ENCODE data around the gene SLBP.

The SLBP gene

DNA sequence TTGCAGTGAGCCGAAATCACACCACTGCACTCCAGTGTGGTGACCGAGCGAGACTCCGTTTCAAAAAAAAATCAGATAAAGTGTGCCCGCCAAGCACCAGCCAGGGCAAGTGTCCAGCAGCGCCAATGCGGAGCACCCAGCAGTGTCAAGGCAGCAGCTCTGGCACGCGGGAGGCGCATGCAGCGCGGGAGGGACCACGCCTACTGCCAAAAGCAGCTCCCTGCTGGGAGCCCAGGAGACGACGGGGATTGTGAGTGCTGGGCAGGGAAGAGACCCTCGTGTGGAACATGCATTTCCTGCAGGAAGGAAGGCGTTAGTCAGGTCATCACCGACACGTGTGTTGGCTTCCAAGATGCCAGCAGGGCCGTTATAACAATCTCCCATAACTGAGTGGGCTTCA lies 38.4 kb downstream of the SLBP start:
- no peak for TF ChIP-seq TAF1 (IDR thresholded peaks at IDR 0.05; ENCODE audit: borderline replicate concordance, insufficient read depth, low read length)
- no peak for TF ChIP-seq FOXP2 (optimal IDR thresholded peaks at IDR 0.05; ENCODE audit: borderline replicate concordance, extremely low read depth, extremely low read length, insufficient read depth)
- TF ChIP-seq, protein P1, sequence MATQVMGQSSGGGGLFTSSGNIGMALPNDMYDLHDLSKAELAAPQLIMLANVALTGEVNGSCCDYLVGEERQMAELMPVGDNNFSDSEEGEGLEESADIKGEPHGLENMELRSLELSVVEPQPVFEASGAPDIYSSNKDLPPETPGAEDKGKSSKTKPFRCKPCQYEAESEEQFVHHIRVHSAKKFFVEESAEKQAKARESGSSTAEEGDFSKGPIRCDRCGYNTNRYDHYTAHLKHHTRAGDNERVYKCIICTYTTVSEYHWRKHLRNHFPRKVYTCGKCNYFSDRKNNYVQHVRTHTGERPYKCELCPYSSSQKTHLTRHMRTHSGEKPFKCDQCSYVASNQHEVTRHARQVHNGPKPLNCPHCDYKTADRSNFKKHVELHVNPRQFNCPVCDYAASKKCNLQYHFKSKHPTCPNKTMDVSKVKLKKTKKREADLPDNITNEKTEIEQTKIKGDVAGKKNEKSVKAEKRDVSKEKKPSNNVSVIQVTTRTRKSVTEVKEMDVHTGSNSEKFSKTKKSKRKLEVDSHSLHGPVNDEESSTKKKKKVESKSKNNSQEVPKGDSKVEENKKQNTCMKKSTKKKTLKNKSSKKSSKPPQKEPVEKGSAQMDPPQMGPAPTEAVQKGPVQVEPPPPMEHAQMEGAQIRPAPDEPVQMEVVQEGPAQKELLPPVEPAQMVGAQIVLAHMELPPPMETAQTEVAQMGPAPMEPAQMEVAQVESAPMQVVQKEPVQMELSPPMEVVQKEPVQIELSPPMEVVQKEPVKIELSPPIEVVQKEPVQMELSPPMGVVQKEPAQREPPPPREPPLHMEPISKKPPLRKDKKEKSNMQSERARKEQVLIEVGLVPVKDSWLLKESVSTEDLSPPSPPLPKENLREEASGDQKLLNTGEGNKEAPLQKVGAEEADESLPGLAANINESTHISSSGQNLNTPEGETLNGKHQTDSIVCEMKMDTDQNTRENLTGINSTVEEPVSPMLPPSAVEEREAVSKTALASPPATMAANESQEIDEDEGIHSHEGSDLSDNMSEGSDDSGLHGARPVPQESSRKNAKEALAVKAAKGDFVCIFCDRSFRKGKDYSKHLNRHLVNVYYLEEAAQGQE (IDR thresholded peaks at IDR 0.05; ENCODE audit: insufficient read depth in 1 of 2, low read depth in 2 of 2, low read length in 2 of 2) = no peak
- TF ChIP-seq SIN3A (IDR thresholded peaks at IDR 0.05; ENCODE audit: borderline replicate concordance, insufficient read depth, low read length) = no peak
- TF ChIP-seq POLR2AphosphoS5 (IDR thresholded peaks at IDR 0.05; ENCODE audit: low read depth, low read length) = no peak

DNA sequence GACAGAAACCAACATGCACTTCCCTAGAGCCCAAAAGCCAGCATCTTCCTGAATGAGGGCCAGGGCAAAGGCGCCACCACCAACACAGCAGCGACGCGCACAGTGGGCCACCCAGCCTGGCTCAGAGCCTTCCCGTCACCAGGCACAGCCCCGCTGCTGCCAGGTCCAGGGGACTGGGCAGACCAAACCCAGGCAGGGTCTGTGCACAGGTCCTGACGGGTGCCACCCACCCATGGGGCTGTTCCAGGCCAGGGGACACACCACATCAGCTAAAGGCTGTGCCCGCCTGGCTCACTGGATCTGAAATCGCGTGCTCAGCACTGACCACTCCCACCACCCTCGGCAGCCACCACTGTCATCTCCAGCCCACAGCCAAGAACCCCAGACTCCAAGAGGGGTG lies 41.8 kb downstream of the SLBP start:
- TF ChIP-seq SIN3A (IDR thresholded peaks at IDR 0.05; ENCODE audit: borderline replicate concordance, insufficient read depth, low read length) = no peak
- TF ChIP-seq POLR2AphosphoS5 (IDR thresholded peaks at IDR 0.05; ENCODE audit: low read depth, low read length) = no peak
- TF ChIP-seq FOXP2 (optimal IDR thresholded peaks at IDR 0.05; ENCODE audit: borderline replicate concordance, extremely low read depth, extremely low read length, insufficient read depth) = no peak
- TF ChIP-seq TAF1 (IDR thresholded peaks at IDR 0.05; ENCODE audit: borderline replicate concordance, insufficient read depth, low read length) = no peak
- TF ChIP-seq, protein P1 (IDR thresholded peaks at IDR 0.05; ENCODE audit: insufficient read depth in 1 of 2, low read depth in 2 of 2, low read length in 2 of 2) = no peak

DNA sequence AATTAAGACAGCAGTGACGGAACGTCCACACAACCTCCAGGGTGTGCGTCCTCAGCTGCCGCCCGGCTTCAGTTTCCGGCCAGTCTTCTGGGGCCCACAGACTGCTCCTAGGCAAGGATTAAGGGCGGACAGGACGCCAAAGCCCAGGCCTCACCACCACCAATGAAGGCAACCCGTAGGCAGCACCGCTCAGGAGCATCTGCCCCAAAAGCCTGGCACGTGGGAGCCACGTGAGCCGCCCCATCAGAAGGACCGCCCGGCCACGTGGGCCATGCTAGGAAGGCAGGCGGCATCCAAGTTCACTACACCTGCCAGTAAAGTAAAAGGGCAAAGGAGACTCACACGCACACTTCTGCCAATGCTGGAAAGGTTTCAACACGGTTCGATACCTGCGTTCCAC lies 42.3 kb downstream of the SLBP start:
- TF ChIP-seq TAF1 (IDR thresholded peaks at IDR 0.05; ENCODE audit: borderline replicate concordance, insufficient read depth, low read length) = no peak

DNA sequence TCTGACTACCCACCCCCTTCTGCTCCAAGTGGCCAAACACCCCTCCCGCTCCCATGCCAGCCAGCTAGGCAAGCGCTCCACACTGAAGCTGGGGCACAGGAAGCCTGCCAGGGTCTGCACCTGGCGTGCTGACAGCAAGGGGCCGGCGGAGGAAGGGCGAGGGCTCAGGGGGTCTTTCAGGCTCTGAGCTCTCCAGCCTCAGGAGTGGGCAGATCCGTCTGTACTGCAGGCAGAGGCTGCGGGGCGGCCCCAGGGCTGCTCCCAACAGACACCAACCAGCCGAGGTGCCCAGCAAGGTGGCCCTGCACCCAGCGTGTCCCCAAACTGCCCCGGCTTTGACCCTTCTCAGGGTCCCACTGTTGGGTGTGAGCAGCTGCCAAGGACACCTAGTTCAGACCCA lies 42.8 kb downstream of the SLBP start:
- TF ChIP-seq FOXP2 (optimal IDR thresholded peaks at IDR 0.05; ENCODE audit: borderline replicate concordance, extremely low read depth, extremely low read length, insufficient read depth) (no peak), TAF1 (IDR thresholded peaks at IDR 0.05; ENCODE audit: borderline replicate concordance, insufficient read depth, low read length) (no peak), POLR2AphosphoS5 (IDR thresholded peaks at IDR 0.05; ENCODE audit: low read depth, low read length) (no peak), SIN3A (IDR thresholded peaks at IDR 0.05; ENCODE audit: borderline replicate concordance, insufficient read depth, low read length) (no peak)
- TF ChIP-seq, protein P1 (IDR thresholded peaks at IDR 0.05; ENCODE audit: insufficient read depth in 1 of 2, low read depth in 2 of 2, low read length in 2 of 2) = no peak

DNA sequence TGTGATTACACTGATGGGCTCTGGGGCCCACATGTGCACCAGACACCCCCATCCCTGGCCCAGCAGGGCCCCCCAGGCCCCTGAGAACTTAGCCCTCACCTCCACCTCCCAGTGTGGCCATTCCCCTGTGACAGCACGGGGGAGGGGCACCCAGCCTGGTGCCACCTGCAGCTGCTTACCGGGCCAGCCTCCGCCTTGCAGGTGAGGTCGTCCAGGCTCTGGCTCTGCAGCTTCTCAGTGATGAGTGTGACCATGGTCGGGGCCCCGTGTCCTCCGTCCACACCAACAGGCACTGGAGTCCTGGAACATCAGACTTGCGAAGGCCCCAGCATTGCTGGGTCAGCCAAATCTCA lies 43.7 kb downstream of the SLBP start:
- TF ChIP-seq POLR2AphosphoS5 (IDR thresholded peaks at IDR 0.05; ENCODE audit: low read depth, low read length) = no peak
- no peak for TF ChIP-seq FOXP2 (optimal IDR thresholded peaks at IDR 0.05; ENCODE audit: borderline replicate concordance, extremely low read depth, extremely low read length, insufficient read depth)
- no peak for TF ChIP-seq SIN3A (IDR thresholded peaks at IDR 0.05; ENCODE audit: borderline replicate concordance, insufficient read depth, low read length)
- TF ChIP-seq, protein P1 (IDR thresholded peaks at IDR 0.05; ENCODE audit: insufficient read depth in 1 of 2, low read depth in 2 of 2, low read length in 2 of 2) = no peak
- TF ChIP-seq TAF1 (IDR thresholded peaks at IDR 0.05; ENCODE audit: borderline replicate concordance, insufficient read depth, low read length) = no peak
